H1 (cell line): ENCODE measurements around the gene SMOC2. TPM values are rescaled to one million over a fixed set of nuclear protein-coding genes. Genes with fewer than 3 reads are reported as not detected.

ENCODE experiments used
- ATF2 ChIP-seq: IDR thresholded peaks from 2 replicates; pipeline ENCODE4 v1.6.1; 2012; ENCODE audit warnings: low read length, inconsistent platforms
- BCL11A ChIP-seq, 2 experiments: IDR thresholded peaks; one replicate each; pipeline ENCODE4 v1.6.1; 2011; ENCODE audit warnings: low read depth in 2 of 2, low read length in 2 of 2, mild to moderate bottlenecking in 2 of 2
- CTBP2 ChIP-seq: IDR thresholded peaks from 2 replicates; pipeline ENCODE4 v1.7.0; 2011; ENCODE audit warnings: borderline replicate concordance, mild to moderate bottlenecking, moderate library complexity, mixed read lengths, low read length; ENCODE audit not compliant: insufficient read depth, insufficient read length
- E2F6 ChIP-seq: IDR thresholded peaks from 2 replicates; pipeline ENCODE4 v1.6.1; 2012; ENCODE audit warnings: inconsistent platforms
- SP1 ChIP-seq: IDR thresholded peaks from 2 replicates; pipeline ENCODE4 v1.6.1; 2011; ENCODE audit warnings: low read depth, low read length
- polyA plus RNA-seq, 7 experiments: library from polyadenylated mRNA; depleted of rRNA in 3 of 7; stranded (reverse) in 5 of 7; unstranded in 2 of 7; fragments of >200 nt in 5 of 7; fragments of 200-250 nt in 2 of 7; gene quantifications; 1 replicate in 5 of 7; 2 replicates in 1 of 7; 4 replicates in 1 of 7; pipeline versions ENCODE4 v1.2.1 to v1.2.3, GENCODE V29; 2011 to 2013; ENCODE audit warnings: missing spikeins in 2 of 7, mixed read lengths in 2 of 7
- total RNA-seq: library from RNA; stranded (reverse); fragmentation: NEBNext Ultra II Directional; extraction: Animal tissue kit (Norgen Biotek cat#: 25700); gene quantifications from 2 replicates; pipeline ENCODE4 v1.2.1, GENCODE V29; 2021

Gene SMOC2
- total and polyA plus RNA-seq, 2 of the 8 experiments (the other 6 are each of a cell fraction or from before 2014, with no cell fraction given), result 7.7 to 8.5 TPM

- TF ChIP-seq BCL11A (IDR thresholded peaks at IDR 0.05; ENCODE audit: low read depth in 2 of 2, low read length in 2 of 2) (no peak), ATF2 (no peak), CTBP2 (no peak), E2F6 (no peak), SP1 (no peak)
- TF ChIP-seq, all 59 proteins: peak for 0
Measured at GRCh38 chr6:168662301-168662936, 221.4 kb downstream of the SMOC2 start (continued).
